OCI-LY3 (cell line): ENCODE results near the gene TNFRSF21.

Experiments used
- CTCF ChIP-seq: fragments of 200-600, 300-600 bp; sonication (generic); IDR thresholded peaks from 2 replicates; pipeline ENCODE4 v1.5.1; 2014; ENCODE audit warnings: antibody characterized with exemption, low read length, low read depth
- EZH2phosphoT487 ChIP-seq: fragments of 200-600 bp; shearing (Covaris generic); IDR thresholded peaks from 2 replicates; pipeline ENCODE4 v1.6.1; 2018; ENCODE audit warnings: antibody characterized with exemption, mixed run types, low read depth

- TF ChIP-seq CTCF (no peak), EZH2phosphoT487 (no peak)
These were observed 23.4 kb downstream of the TNFRSF21 start for GRCh38 chr6:47286301-47286700.
